GM19099 (cell line): ENCODE results near the gene RAB29.

Source experiments
- POLR2A ChIP-seq: IDR thresholded peaks from 3 replicates; pipeline ENCODE4 v1.6.1; 2011; ENCODE audit warnings: low read depth; ENCODE audit not compliant: insufficient read length; ENCODE audit errors: extremely low read depth

The RAB29 gene

GRCh38 chr1:205782627-205783432, 7.5 kb upstream of the RAB29 start:
- TF ChIP-seq POLR2A: no peak

GRCh38 chr1:205780335-205780734, 5.1 kb upstream of the RAB29 start:
- TF ChIP-seq POLR2A: no peak

GRCh38 chr1:205777994-205778393, 2.7 kb upstream of the RAB29 start:
- TF ChIP-seq POLR2A: no peak

GRCh38 chr1:205775717-205776056, 405 bp upstream of the RAB29 start:
- TF ChIP-seq POLR2A: no peak

GRCh38 chr1:205774198-205775014, 876 bp downstream of the RAB29 start:
- TF ChIP-seq POLR2A: peak; percentile 37

- peak; percentile 7 for TF ChIP-seq POLR2A
Observed at GRCh38 chr1:205772607-205773032, 2.7 kb downstream of the RAB29 start.

GRCh38 chr1:205770618-205771017, 4.7 kb downstream of the RAB29 start:
- no peak for TF ChIP-seq POLR2A

- TF ChIP-seq POLR2A: no peak
Observed at GRCh38 chr1:205769641-205770365, 5.5 kb downstream of the RAB29 start.

GRCh38 chr1:205767248-205767647, 8.0 kb downstream of the RAB29 start:
- no peak for TF ChIP-seq POLR2A

GRCh38 chr1:205766570-205766969, 8.7 kb downstream of the RAB29 start:
- TF ChIP-seq POLR2A: no peak

GRCh38 chr1:205766038-205766437, 9.2 kb downstream of the RAB29 start:
- no peak for TF ChIP-seq POLR2A

- no peak for TF ChIP-seq POLR2A
Observed at GRCh38 chr1:205764578-205764977, 10.7 kb downstream of the RAB29 start.

- TF ChIP-seq POLR2A: no peak
Observed at GRCh38 chr1:205763980-205764379, 11.3 kb downstream of the RAB29 start.

- TF ChIP-seq POLR2A: no peak
Observed at GRCh38 chr1:205760606-205761005, 14.7 kb downstream of the RAB29 start.

GRCh38 chr1:205756552-205756951, 18.7 kb downstream of the RAB29 start:
- TF ChIP-seq POLR2A: no peak
